Activated CD4-positive, alpha-beta T cell treated with anti-CD3 and anti-CD28 coated beads, Interleukin-2, amount 10 ng/mL, durations not matched to agents 24 days and 14 days (primary cell): ENCODE measurements around the gene ARID3B. TPM values are rescaled to one million over a fixed set of nuclear protein-coding genes. Genes with fewer than 3 reads are reported as not detected.
A peak's percentile ranks its signal among the peaks of the same experiment; 100 is the strongest.

ENCODE experiments used
- DNase-seq: peaks from one replicate; pipeline ENCODE4 v3.0.0; 2022
- H3K27ac Mint-ChIP-seq: one replicate; pipeline ENCODE4 v1.8.0; 2022; ENCODE audit warnings: mild to moderate bottlenecking, mixed read lengths
- H3K27me3 Mint-ChIP-seq: one replicate; pipeline ENCODE4 v1.8.0; 2022; ENCODE audit warnings: mixed read lengths
- H3K36me3 Mint-ChIP-seq: one replicate; pipeline ENCODE4 v1.8.0; 2022; ENCODE audit warnings: low read depth, mild to moderate bottlenecking, mixed read lengths
- H3K4me1 Mint-ChIP-seq: one replicate; pipeline ENCODE4 v1.8.0; 2021; ENCODE audit warnings: mixed read lengths
- H3K4me3 Mint-ChIP-seq: one replicate; pipeline ENCODE4 v1.8.0; 2022; ENCODE audit warnings: mild to moderate bottlenecking, moderate library complexity, mixed read lengths
- H3K9me3 Mint-ChIP-seq: one replicate; pipeline ENCODE4 v1.8.0; 2021; ENCODE audit warnings: mixed read lengths
- intact Hi-C: fragments of 100-400 bp; cut with micrococcal nuclease; formaldehyde crosslinking; loops from one replicate; pipeline ENCODE4 v1.15.1; 2023
- total RNA-seq: library from RNA; stranded (reverse); gene quantifications from 2 replicates; pipeline ENCODE4 v1.2.3, GENCODE V29; 2022

ARID3B gene
- total RNA-seq, 1 donor from 2014 or later, result 33.9 TPM

DNA sequence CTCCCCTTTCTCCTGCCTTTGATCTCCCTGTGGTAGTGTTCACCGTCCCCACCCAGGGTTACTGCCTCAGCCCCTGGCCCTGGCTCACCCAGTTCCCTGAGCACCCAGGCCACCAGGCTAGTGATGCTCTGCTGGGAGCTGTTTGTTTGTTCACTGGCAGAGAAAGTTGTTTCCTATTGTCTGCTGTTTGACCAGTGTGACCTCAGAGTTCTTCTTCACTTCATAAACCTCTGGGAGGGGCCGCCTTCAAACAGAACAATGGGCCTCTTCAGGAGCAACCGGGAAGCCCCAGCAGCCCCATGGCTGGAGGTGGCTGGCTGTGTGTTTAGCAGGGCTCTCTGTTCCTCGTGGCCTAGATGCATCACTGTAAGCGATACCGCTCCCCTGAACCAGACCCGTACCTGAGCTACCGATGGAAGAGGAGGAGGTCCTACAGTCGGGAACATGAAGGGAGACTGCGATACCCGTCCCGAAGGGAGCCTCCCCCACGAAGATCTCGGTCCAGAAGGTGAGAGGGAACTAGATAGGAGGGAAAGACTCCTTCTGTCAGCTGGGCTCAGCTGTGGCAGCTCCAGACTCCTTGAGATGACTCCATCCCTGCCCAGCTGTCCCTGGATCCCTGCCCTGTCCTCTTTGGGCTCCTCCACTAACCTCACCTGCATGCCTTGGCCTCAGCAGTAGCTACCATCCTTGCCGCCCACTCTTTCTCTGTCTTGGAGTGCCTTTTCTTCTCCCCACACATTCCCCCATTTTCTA lies 78.0 kb downstream of the ARID3B start:
- H3K4me1 Mint-ChIP-seq, result peaks cover 40% of the 10 kb centered on the region
- no peaks in the 10 kb centered on the region for H3K27me3 Mint-ChIP-seq
- peaks cover 47% of the 10 kb centered on the region for H3K36me3 Mint-ChIP-seq
- no peak for DNase-seq
- intact Hi-C loops, result loop anchor here (5.0 to 10.0 kb wide), 2 partner anchors 163 to 316 kb away; partner anchors contain the start of genes COX5A and CSK
- no peak overlapping the region for H3K4me3 Mint-ChIP-seq
- H3K9me3 Mint-ChIP-seq, result no peaks in the 10 kb centered on the region
- H3K27ac Mint-ChIP-seq, result peak overlapping the region; percentile 53

DNA sequence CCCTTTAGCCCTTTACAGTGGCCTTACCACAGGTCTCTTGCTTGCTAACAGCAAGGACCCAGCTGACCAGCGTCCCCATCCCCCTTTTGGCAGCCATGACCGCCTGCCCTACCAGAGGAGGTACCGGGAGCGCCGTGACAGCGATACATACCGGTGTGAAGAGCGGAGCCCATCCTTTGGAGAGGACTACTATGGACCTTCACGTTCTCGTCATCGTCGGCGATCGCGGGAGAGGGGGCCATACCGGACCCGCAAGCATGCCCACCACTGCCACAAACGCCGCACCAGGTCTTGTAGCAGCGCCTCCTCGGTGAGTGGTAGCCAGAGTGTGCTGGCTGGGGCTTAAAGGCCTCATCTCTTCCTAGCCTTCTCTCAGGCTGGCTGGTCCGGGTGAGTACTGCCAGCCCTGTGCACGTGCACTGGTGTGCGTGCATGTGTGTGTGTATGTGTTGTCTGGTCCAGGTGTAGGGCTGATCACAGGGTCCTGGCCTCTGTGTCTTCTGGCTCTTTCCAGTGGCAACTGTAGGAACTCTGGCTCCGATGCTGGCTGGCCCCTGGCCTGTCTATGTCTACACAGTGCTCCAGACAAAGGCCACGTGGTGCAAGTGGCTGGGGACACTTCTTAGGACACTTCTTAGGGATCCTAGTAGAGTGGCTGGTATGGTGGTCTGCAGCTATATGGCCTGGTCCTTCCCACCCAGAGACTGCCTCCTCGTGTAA lies 79.1 kb downstream of the ARID3B start:
- peaks cover 57% of the 10 kb centered on the region for H3K36me3 Mint-ChIP-seq

DNA sequence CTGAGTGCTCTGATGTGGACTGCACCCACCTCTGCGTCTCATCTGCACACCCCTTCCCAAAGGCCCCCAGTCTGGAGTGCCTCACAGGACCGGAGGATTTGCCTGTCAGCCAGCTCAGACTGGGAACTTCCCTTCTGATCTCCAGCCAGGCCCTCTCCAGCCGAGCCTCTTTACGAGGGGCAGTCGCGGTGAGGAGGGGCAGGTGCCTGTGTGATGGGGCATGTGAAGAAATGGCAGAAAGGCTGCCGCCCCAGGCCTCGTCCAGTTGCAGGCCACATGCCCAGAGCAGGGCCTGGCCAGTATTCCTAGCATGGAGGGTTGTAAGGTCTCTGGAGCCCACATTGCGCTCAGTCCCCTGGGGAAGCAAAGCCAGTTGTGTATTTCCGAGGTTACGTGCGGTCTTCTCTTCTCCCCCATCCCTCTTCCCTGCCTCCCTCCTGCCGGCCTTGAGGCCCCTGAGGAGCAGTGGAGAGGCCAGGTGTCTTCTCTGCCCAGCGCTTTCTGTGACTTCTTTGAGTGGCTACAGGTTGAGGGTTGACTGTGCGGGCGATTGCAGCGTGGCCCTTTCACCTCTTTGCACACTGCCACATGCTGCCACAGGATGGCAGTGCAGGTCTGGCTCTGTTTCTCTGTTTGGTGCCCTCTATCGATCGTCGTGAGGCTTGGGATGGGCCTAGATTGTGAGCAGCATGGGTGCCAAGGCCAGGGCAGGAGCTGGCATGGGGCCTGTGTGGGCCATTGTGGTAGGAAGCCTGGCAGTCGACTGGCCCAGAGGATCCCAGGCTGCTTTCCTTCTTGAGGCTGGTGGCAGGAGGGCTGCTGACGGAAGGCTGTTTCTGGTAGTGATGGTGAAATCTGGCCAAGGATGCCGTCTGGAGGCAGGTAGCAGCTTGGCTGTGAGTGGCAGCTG lies 79.9 kb downstream of the ARID3B start:
- Mint-ChIP-seq H3K4me3 (no peak overlapping the region), H3K4me1 (peaks cover 43% of the 10 kb centered on the region), H3K36me3 (peaks cover 65% of the 10 kb centered on the region), H3K27me3 (no peaks in the 10 kb centered on the region), H3K27ac (peak overlapping the region; percentile 50), H3K9me3 (no peaks in the 10 kb centered on the region)
- DNase-seq, result peak; percentile 93
- intact Hi-C loops, result no loop called here

More for the DNA sequence above, 79.1 kb downstream of the ARID3B start:
- intact Hi-C loops, result loop anchor here (5.0 to 10.0 kb wide), 2 partner anchors 162 to 315 kb away; partner anchors contain the start of genes COX5A and CSK
- H3K27ac Mint-ChIP-seq, result no peak overlapping the region
- H3K4me3 Mint-ChIP-seq, result no peak overlapping the region
- H3K4me1 Mint-ChIP-seq, result peaks cover 39% of the 10 kb centered on the region
- no peaks in the 10 kb centered on the region for H3K9me3 Mint-ChIP-seq
- H3K27me3 Mint-ChIP-seq, result no peaks in the 10 kb centered on the region
- DNase-seq, result no peak

DNA sequence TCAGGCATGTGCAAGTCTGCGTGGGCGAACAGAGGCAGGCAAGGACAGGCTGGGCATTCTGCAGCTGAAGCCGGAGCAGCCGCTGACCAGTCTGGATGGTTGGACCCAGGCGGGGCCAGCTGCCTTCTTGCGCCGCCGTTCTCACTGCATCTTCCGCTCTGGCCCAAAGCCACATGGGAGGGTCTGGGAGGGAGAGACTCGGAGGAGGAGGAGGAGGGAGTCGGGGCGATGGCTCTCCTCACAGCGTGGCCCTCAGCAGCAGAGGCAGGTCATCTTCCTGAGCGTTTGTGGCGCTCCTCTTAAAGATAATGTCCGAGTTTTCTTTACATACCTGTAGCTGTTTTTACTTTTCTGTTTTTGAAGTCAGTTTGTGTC lies 80.5 kb downstream of the ARID3B start:
- Mint-ChIP-seq H3K9me3 (no peaks in the 10 kb centered on the region), H3K27me3 (no peaks in the 10 kb centered on the region), H3K4me3 (no peak overlapping the region), H3K27ac (no peak overlapping the region), H3K36me3 (peaks cover 71% of the 10 kb centered on the region), H3K4me1 (peaks cover 42% of the 10 kb centered on the region)
- DNase-seq, result no peak
- intact Hi-C loops, result no loop called here

DNA sequence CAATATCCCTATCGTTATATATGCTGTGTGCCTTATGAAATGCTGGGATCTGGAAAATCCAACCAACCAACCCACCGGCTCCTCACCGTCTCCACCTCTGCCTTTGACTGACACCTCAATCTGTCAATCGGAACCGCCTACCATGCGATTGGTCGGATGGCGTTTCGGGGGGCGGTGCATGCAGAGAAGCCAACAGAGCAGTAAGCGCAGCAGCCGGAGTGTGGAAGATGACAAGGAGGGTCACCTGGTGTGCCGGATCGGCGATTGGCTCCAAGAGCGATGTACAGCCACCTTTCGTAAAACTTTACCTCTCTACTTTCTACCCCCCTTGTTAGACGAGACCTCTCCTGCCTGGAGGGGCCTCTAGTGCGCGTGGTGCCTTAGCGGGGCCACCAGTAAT lies 80.9 kb downstream of the ARID3B start:
- no peak overlapping the region for H3K27ac Mint-ChIP-seq
- no peaks in the 10 kb centered on the region for H3K9me3 Mint-ChIP-seq
- intact Hi-C loops, result no loop called here
- peaks cover 43% of the 10 kb centered on the region for H3K4me1 Mint-ChIP-seq
- no peak overlapping the region for H3K4me3 Mint-ChIP-seq
- H3K36me3 Mint-ChIP-seq, result peaks cover 74% of the 10 kb centered on the region
- no peaks in the 10 kb centered on the region for H3K27me3 Mint-ChIP-seq
- no peak for DNase-seq

DNA sequence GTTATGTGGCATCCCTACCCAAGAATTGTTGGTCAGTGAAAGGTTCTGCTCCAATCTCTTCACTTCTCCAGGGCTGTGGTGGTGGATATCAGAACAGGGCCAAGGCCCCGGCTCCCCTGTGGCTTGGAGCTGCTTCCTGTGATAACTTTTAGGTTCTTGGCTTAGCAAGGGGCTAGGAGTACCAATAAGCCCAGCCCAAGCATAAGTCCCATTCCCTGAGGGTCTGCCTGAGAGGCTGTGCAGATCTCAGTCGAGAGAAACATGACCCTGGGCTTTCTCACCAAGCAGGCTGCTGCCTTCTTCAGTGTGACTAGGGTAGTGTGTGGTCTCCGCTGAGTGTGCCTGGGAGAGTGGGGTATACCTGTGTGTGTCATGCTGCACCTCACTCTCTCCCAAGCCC lies 81.7 kb downstream of the ARID3B start:
- no peaks in the 10 kb centered on the region for H3K27me3 Mint-ChIP-seq
- no peaks in the 10 kb centered on the region for H3K9me3 Mint-ChIP-seq
- peaks cover 78% of the 10 kb centered on the region for H3K36me3 Mint-ChIP-seq
- H3K4me1 Mint-ChIP-seq, result peaks cover 34% of the 10 kb centered on the region
- no peak for DNase-seq
- H3K4me3 Mint-ChIP-seq, result no peak overlapping the region
- H3K27ac Mint-ChIP-seq, result no peak overlapping the region
- intact Hi-C loops, result no loop called here

DNA sequence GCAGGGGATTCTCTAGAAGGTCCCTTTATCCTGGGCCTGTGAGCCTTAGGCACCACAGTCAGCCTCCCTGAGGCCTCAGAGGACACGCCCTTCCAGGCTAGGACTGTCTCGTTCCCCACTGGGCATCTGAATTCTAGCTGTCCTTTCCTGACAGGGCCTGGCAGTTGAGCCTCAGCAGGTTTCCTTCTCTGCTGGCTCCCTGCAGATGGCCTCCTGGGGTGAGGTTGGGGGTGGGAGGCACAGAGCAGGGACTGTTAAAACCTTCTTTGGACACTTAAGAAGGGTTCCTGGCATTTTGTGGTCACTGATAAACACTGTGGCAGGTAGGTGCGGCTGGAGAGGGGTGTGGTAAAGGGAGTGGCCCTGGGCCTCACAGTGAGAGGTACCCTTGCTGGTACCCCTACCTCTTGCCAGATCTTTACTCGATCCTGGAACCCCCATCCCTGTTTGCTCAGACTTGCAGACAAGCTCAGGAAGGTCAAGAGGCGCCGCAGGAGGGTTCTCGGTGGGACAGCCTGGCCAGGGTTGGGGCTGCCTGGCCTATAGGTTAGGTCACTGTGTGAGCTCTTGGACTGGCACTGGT lies 83.1 kb downstream of the ARID3B start:
- H3K36me3 Mint-ChIP-seq, result peaks cover 90% of the 10 kb centered on the region
- no peak for DNase-seq
- H3K9me3 Mint-ChIP-seq, result no peaks in the 10 kb centered on the region
- intact Hi-C loops, result no loop called here
- H3K27me3 Mint-ChIP-seq, result no peaks in the 10 kb centered on the region
- peaks cover 26% of the 10 kb centered on the region for H3K4me1 Mint-ChIP-seq
- no peak overlapping the region for H3K4me3 Mint-ChIP-seq
- H3K27ac Mint-ChIP-seq, result no peak overlapping the region

DNA sequence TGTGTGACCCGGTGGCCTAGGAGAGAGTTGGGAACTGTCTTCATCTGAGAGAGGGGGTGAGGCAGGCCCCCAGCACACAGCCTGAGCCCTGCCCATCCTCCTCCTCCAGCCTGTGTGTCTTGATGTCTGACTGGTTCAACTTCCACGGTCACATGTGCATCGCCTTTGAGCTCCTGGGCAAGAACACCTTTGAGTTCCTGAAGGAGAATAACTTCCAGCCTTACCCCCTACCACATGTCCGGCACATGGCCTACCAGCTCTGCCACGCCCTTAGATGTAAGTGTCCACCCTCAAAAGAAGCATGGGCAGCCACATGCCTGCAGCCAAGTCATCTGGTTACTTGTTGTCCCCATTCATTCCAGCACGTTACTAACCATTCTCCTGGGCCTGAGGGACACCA lies 84.7 kb downstream of the ARID3B start:
- Mint-ChIP-seq H3K36me3 (peaks cover 85% of the 10 kb centered on the region), H3K4me1 (peaks cover 16% of the 10 kb centered on the region), H3K27ac (no peak overlapping the region), H3K27me3 (no peaks in the 10 kb centered on the region), H3K4me3 (no peak overlapping the region), H3K9me3 (no peaks in the 10 kb centered on the region)
- no peak for DNase-seq
- intact Hi-C loops, result no loop called here

DNA sequence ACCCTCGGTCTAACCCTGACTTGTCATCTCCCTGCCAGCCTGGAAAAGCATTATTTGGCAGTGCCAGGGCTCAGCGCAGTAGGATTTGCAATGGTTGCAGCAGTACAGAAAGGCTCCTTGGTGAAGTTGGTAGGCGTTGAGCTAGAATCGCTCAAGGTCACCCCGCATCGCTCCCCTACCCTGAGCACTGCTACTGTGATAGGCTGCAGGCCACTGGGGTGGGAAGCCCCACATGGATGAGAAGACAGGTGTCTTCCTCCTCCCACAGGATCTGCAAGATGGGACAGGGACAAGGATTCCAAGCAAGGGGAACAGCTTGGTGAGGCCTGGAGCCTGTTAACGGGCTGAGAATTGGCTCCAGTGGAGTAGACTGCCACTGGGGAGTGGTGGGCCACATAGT lies 85.3 kb downstream of the ARID3B start:
- intact Hi-C loops, result no loop called here
- H3K27me3 Mint-ChIP-seq, result no peaks in the 10 kb centered on the region
- DNase-seq, result no peak
- H3K9me3 Mint-ChIP-seq, result no peaks in the 10 kb centered on the region
- no peak overlapping the region for H3K4me3 Mint-ChIP-seq
- no peak overlapping the region for H3K27ac Mint-ChIP-seq
- peaks cover 79% of the 10 kb centered on the region for H3K36me3 Mint-ChIP-seq
- H3K4me1 Mint-ChIP-seq, result peaks cover 12% of the 10 kb centered on the region

DNA sequence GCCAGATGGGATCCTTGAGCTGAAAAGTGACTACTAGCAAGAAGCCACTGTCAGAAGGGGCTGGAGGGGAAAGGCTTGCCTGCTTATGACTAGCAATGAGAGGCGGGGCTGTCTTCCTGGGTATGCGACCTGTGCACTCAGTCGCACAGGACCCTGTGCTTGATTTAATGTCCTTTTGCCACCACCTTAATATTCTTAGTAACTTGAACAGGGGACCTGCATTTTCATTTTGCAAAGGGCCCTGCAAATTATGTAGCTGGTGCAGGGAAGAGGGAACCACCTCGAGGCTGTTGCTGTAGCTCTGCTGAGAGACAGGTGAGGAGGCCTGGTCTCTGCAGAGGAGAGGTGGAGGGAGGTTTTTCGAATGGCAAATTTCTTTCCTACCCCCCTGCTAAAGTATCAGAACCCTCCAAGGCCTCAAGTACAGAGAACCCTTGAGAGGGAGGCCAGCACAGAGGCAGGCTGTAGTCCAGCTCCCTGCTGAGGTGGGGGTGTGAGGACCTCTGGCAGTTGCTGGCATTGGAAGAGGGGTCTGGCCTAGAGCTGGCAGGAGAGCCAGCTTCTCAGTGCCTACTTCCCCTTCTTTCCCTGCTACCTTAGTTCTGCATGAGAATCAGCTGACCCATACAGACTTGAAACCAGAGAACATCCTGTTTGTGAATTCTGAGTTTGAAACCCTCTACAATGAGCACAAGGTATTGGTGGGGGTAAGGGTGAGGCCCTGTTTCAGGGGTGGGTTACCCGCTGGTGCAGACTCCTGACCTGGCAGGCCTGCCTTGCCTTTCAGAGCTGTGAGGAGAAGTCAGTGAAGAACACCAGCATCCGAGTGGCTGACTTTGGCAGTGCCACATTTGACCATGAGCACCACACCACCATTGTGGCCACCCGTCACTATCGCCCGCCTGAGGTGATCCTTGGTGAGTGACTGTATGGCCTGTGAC lies 86.0 kb downstream of the ARID3B start:
- Mint-ChIP-seq H3K36me3 (peaks cover 78% of the 10 kb centered on the region), H3K4me3 (no peak overlapping the region), H3K4me1 (peaks cover 10% of the 10 kb centered on the region), H3K9me3 (no peaks in the 10 kb centered on the region), H3K27ac (no peak overlapping the region), H3K27me3 (no peaks in the 10 kb centered on the region)
- intact Hi-C loops, result no loop called here
- no peak for DNase-seq

DNA sequence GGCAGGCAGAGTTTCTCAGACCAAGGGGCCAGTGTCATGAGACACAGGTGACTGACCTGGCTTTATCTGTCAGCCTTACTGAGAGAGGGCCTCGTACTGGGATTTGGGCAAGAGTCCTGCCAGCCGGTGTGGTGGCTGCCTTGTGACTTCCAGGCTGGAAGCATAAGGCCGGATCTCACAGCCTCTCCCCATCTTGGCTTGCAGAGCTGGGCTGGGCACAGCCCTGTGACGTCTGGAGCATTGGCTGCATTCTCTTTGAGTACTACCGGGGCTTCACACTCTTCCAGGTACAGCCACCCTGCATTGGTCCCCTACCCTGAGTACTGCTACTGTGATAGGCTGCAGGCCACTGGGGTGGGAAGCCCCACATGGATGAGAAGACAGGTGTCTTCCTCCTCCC lies 86.7 kb downstream of the ARID3B start:
- Mint-ChIP-seq H3K9me3 (no peaks in the 10 kb centered on the region), H3K36me3 (peaks cover 76% of the 10 kb centered on the region), H3K27me3 (no peaks in the 10 kb centered on the region), H3K27ac (no peak overlapping the region), H3K4me1 (peaks cover 10% of the 10 kb centered on the region), H3K4me3 (no peak overlapping the region)
- no peak for DNase-seq
- intact Hi-C loops, result no loop called here

DNA sequence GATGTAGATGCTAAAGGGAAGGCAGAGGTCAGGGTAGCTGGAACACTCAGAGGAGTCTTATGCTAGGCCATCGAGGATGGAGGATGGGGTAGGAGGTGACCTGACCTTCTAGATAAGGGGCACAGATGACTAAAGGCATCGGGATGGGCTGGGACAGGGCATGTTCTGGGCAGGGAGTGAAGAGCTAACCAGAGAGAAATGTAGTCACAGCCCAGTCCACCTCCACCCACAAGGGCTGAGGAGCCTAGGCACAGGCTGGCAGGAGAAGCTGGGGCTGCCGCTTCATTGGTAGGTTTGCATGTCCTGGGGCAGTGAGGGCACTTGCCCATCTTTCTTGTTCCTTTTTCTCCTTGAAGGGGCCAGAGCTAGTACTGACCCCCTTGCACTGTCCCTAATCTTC lies 87.2 kb downstream of the ARID3B start:
- H3K9me3 Mint-ChIP-seq, result no peaks in the 10 kb centered on the region
- peaks cover 72% of the 10 kb centered on the region for H3K36me3 Mint-ChIP-seq
- no peak overlapping the region for H3K4me3 Mint-ChIP-seq
- no peak for DNase-seq
- intact Hi-C loops, result no loop called here
- H3K27me3 Mint-ChIP-seq, result no peaks in the 10 kb centered on the region
- no peak overlapping the region for H3K27ac Mint-ChIP-seq
- H3K4me1 Mint-ChIP-seq, result peaks cover 10% of the 10 kb centered on the region

DNA sequence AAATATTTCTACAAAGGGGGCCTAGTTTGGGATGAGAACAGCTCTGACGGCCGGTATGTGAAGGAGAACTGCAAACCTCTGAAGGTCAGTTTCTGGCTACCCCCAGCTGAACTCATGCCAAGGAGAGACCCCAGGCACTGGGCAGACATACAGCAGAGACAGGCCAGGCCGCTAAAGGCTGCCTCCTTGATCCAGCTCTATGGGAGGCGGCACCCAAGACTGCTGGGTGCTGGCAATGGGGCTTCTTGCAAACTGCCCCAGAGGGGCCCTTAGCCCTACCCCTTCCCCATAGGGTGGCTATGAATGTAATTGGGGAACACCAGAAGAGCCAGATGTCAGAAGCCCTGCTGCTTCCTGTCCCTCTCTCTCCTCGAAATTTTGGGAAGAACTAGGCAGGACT lies 87.9 kb downstream of the ARID3B start:
- no peak overlapping the region for H3K4me3 Mint-ChIP-seq
- H3K4me1 Mint-ChIP-seq, result peaks cover 10% of the 10 kb centered on the region

More for the DNA sequence above, 87.9 kb downstream of the ARID3B start:
- Mint-ChIP-seq H3K27me3 (no peaks in the 10 kb centered on the region), H3K27ac (peak overlapping the region; percentile 37), H3K36me3 (peaks cover 69% of the 10 kb centered on the region), H3K9me3 (no peaks in the 10 kb centered on the region)
- intact Hi-C loops, result no loop called here
- no peak for DNase-seq
